Panc1 (cell line): ENCODE measurements around the gene SPIRE1. TPM values are rescaled to one million over a fixed set of nuclear protein-coding genes. Genes with fewer than 3 reads are reported as not detected.

ENCODE experiments used
- ATAC-seq: fragments of 200-7000 bp; cut with Tn5 transposase; 2 replicates; pipeline ENCODE4 v1.9.1; 2020; ENCODE audit warnings: mild to moderate bottlenecking, moderate library complexity
- BruUV-seq: library from RNA; stranded (reverse); fragments of 400-500 nt; replicated peaks from 2 replicates; lab custom pipeline; 2021; lab: Mats Ljungman, UMichigan
- CTCF ChIA-PET: fragments of 300-600 bp; sonication (Branson Sonifier 250); formaldehyde crosslinking; loops from one replicate; lab custom pipeline; 2022; ENCODE audit warnings: antibody characterized with exemption; lab: Charles Lee
- POLR2A ChIA-PET: fragments of 300-600 bp; sonication (Branson Sonifier 250); formaldehyde crosslinking; loops from one replicate; lab custom pipeline; 2022; ENCODE audit warnings: antibody characterized with exemption; lab: Charles Lee
- DNase-seq: peaks from one replicate; pipeline ENCODE4 v3.0.0-alpha.2; 2010; ENCODE audit warnings: low read depth, low spot score
- H3K27ac ChIP-seq: 2 replicates; pipeline ENCODE4 v1.5.1; 2011; ENCODE audit warnings: mild to moderate bottlenecking, low read length, inconsistent platforms
- H3K27me3 ChIP-seq: fragments of 200-500 bp; sonication (Bioruptor generic); 2 replicates; pipeline ENCODE4 v1.6.0; 2014; ENCODE audit warnings: low read length, inconsistent platforms; ENCODE audit not compliant: control insufficient read depth, insufficient read depth
- H3K36me3 ChIP-seq: fragments of 200-500 bp; sonication (Bioruptor generic); 2 replicates; pipeline ENCODE4 v1.5.1; 2014; ENCODE audit warnings: inconsistent platforms, mild to moderate bottlenecking, low read length, moderate library complexity; ENCODE audit not compliant: control insufficient read depth, insufficient read depth
- H3K4me1 ChIP-seq: 2 replicates; pipeline ENCODE4 v1.5.1; 2011; ENCODE audit warnings: inconsistent platforms, mild to moderate bottlenecking, low read length, moderate library complexity; ENCODE audit not compliant: control insufficient read depth, insufficient read depth
- H3K4me3 ChIP-seq, 2 experiments: 2 replicates each; pipeline ENCODE4 v1.5.1; 2011 to 2012; ENCODE audit warnings: low read depth in 2 of 2, low read length in 2 of 2, mild to moderate bottlenecking in 2 of 2, inconsistent platforms in 1 of 2, moderate library complexity in 1 of 2
- H3K9me3 ChIP-seq: fragments of 200-500 bp; sonication (Bioruptor generic); 2 replicates; pipeline ENCODE4 v1.5.1; 2014; ENCODE audit warnings: low read depth, mild to moderate bottlenecking, inconsistent platforms, low read length, moderate library complexity; ENCODE audit not compliant: control insufficient read depth, insufficient read depth
- POLR2AphosphoS5 ChIP-seq: IDR thresholded peaks from 2 replicates; pipeline ENCODE4 v1.6.1; 2012; ENCODE audit warnings: mild to moderate bottlenecking, low read depth, low read length, moderate library complexity
- SIN3A ChIP-seq: IDR thresholded peaks from 2 replicates; pipeline ENCODE4 v1.6.1; 2012; ENCODE audit warnings: low read depth, mild to moderate bottlenecking, low read length, moderate library complexity, borderline replicate concordance; ENCODE audit not compliant: insufficient read depth
- TCF7L2 ChIP-seq: IDR thresholded peaks from 2 replicates; pipeline ENCODE4 v1.6.1; 2011; ENCODE audit warnings: mild to moderate bottlenecking, low read depth, low read length, inconsistent platforms
- in situ Hi-C: cut with HindIII; loops from 2 replicates; pipeline ENCODE4 v1.10.0; 2016; ENCODE audit warnings: low sequenced_read_pairs, low pct_unique_long_range_greater_than_20kb
- intact Hi-C: fragments of 100-400 bp; cut with micrococcal nuclease; formaldehyde crosslinking; loops from one replicate; pipeline ENCODE4 v1.10.0; 2022; ENCODE audit not compliant: unreplicated experiment
- total RNA-seq: library from RNA; stranded (reverse); gene quantifications from one replicate; pipeline ENCODE4 v1.2.1, GENCODE V29; 2021; ENCODE audit not compliant: unreplicated experiment
- TF ChIP-seq, protein P1 (sequence below): fragments of 450-650 bp; IDR thresholded peaks from 2 replicates; pipeline ENCODE4 v1.5.1; 2017; ENCODE audit warnings: mild to moderate bottlenecking
- TF ChIP-seq, protein P2 (sequence below), 2 experiments: IDR thresholded peaks; 2 replicates each; pipeline ENCODE4 v1.6.1; 2011 to 2012; ENCODE audit warnings: low read depth in 2 of 2, control low read depth in 1 of 2, low read length in 1 of 2, mild to moderate bottlenecking in 1 of 2, moderate library complexity in 1 of 2; ENCODE audit not compliant: insufficient read depth in 1 of 2

The SPIRE1 gene
- total RNA-seq, 1 experiment from 2014 or later: 45.5 TPM

DNA sequence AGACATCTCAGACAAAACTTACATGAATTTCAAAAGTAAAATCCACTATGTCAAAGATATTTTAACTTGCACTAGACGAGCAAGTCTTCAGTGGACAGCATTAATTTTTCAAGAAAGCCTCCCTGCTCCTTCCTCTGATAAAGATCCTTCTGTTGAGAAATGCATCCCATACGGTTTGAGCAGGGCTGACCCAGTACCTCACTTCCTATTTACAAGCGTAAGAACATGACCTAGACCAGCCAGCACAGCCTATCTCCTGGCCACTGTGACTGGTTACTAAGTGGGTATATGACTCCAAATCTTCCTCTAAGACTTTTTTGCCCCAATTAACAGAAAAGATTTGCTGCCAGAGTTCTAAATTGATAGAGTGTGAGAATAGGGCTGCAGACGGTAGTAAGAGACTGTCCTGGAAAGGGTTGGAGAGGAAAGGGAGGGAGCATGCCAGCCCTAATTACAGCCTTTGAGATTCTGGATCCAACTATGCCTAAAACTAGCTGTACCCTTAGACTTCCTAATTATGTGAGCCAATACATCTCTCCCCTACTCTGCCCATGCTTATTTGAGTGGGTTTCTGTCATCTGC lies 141.8 kb downstream of the SPIRE1 start (continued):
- TF ChIP-seq, protein P1, sequence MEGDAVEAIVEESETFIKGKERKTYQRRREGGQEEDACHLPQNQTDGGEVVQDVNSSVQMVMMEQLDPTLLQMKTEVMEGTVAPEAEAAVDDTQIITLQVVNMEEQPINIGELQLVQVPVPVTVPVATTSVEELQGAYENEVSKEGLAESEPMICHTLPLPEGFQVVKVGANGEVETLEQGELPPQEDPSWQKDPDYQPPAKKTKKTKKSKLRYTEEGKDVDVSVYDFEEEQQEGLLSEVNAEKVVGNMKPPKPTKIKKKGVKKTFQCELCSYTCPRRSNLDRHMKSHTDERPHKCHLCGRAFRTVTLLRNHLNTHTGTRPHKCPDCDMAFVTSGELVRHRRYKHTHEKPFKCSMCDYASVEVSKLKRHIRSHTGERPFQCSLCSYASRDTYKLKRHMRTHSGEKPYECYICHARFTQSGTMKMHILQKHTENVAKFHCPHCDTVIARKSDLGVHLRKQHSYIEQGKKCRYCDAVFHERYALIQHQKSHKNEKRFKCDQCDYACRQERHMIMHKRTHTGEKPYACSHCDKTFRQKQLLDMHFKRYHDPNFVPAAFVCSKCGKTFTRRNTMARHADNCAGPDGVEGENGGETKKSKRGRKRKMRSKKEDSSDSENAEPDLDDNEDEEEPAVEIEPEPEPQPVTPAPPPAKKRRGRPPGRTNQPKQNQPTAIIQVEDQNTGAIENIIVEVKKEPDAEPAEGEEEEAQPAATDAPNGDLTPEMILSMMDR: no peak

DNA sequence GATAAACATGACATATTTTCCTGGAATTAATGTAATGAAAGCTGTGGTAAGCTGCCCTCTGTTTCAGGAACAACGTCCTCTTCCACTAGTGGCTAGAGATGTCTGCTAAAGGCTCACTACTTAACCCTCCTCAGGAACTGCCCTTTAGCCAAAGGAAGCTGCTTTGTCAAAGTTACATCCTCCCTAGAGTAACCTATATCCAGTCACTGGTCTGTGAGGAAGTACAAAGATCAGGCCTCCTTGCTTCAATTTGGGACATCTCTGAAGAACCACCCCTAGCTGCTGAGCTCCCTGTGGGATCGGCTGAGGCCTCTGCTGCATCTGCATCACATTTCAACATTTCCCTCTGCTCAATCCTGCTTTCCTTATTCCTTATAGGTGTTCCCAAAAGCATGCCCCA lies 142.4 kb downstream of the SPIRE1 start:
- no TSS peak for BruUV-seq
- Histone ChIP-seq H3K36me3 (no peaks in the 10 kb centered on the region; the same call in 1 of the 2 replicates), H3K4me3 (no peak overlapping the region), H3K27me3 (no peaks in the 10 kb centered on the region), H3K9me3 (no peaks in the 10 kb centered on the region), H3K27ac (no peak overlapping the region), H3K4me1 (no peaks in the 10 kb centered on the region)
- TF ChIP-seq POLR2AphosphoS5 (no peak), TCF7L2 (no peak), SIN3A (no peak)
- TF ChIP-seq, protein P2, sequence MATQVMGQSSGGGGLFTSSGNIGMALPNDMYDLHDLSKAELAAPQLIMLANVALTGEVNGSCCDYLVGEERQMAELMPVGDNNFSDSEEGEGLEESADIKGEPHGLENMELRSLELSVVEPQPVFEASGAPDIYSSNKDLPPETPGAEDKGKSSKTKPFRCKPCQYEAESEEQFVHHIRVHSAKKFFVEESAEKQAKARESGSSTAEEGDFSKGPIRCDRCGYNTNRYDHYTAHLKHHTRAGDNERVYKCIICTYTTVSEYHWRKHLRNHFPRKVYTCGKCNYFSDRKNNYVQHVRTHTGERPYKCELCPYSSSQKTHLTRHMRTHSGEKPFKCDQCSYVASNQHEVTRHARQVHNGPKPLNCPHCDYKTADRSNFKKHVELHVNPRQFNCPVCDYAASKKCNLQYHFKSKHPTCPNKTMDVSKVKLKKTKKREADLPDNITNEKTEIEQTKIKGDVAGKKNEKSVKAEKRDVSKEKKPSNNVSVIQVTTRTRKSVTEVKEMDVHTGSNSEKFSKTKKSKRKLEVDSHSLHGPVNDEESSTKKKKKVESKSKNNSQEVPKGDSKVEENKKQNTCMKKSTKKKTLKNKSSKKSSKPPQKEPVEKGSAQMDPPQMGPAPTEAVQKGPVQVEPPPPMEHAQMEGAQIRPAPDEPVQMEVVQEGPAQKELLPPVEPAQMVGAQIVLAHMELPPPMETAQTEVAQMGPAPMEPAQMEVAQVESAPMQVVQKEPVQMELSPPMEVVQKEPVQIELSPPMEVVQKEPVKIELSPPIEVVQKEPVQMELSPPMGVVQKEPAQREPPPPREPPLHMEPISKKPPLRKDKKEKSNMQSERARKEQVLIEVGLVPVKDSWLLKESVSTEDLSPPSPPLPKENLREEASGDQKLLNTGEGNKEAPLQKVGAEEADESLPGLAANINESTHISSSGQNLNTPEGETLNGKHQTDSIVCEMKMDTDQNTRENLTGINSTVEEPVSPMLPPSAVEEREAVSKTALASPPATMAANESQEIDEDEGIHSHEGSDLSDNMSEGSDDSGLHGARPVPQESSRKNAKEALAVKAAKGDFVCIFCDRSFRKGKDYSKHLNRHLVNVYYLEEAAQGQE (IDR thresholded peaks at IDR 0.05; ENCODE audit: insufficient read depth in 1 of 2, low read depth in 2 of 2, low read length in 1 of 2): no peak
- TF ChIP-seq, protein P1: no peak
- intact Hi-C loops: no loop called here
- DNase-seq (no peak), ATAC-seq (no peak)
- in situ Hi-C loops: no loop called here
- POLR2A ChIA-PET: no interaction called here
- CTCF ChIA-PET: no interaction called here

DNA sequence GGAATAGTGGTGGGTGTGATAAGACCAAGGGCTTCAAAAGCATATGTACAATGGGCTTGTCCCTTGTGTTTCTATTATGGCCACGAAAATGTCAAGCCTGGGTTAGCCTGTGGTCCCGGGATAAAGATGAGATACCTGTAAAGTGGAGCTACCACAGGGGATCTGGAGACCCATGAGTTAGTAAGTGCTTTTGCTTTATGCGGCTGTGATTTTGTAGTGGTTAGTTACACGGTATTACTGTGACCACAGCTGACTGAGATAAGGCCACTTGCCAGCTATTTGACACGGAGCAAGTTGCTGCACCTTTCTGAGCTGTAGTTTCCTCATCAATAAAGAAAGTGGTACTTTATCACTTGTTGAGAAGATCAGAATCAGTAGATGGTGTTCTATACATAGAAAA lies 150.9 kb downstream of the SPIRE1 start:
- TF ChIP-seq, protein P1: no peak
- TF ChIP-seq, protein P2 (IDR thresholded peaks at IDR 0.05; ENCODE audit: insufficient read depth in 1 of 2, low read depth in 2 of 2, low read length in 1 of 2): no peak
- TF ChIP-seq POLR2AphosphoS5 (no peak), TCF7L2 (no peak), SIN3A (no peak)
- Histone ChIP-seq H3K9me3 (no peaks in the 10 kb centered on the region), H3K27me3 (no peaks in the 10 kb centered on the region), H3K27ac (no peak overlapping the region), H3K4me1 (no peaks in the 10 kb centered on the region), H3K36me3 (no peaks in the 10 kb centered on the region; the same call in none of the 2 replicates), H3K4me3 (no peak overlapping the region)
- ATAC-seq (no peak), DNase-seq (no peak)
- POLR2A ChIA-PET: no interaction called here
- CTCF ChIA-PET: no interaction called here
- BruUV-seq: no TSS peak
- in situ Hi-C loops: no loop called here
- intact Hi-C loops: no loop called here
